Measurements from ENCODE around the gene ATXN1. TPM values are rescaled to one million over a fixed set of nuclear protein-coding genes. Genes with fewer than 3 reads are reported as not detected.

Gene ATXN1
- total RNA-seq, 1 donor from 2014 or later = 98.0 TPM

DNA sequence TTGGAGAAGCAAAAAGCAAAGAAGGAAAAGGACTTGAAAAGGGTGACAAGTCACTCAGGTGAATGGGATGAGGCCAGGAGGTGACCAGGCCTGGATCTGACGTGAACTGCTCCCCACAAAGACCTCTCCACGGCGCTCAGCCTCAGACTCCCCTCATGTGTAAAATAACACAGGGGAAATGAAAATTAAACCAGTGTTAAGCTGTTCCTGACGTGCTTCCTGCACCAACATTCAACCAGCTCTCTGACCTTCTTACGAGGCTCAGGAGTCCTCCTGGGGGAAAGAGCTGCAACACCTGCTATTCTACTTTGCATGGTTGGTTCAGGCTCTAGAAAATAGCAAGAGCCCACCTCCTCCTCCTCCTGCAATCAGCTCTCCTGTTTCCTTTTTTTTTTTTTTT lies 256.7 kb downstream of the ATXN1 start:
- DNase-seq (ENCODE audit: low spot score) = no peak

DNA sequence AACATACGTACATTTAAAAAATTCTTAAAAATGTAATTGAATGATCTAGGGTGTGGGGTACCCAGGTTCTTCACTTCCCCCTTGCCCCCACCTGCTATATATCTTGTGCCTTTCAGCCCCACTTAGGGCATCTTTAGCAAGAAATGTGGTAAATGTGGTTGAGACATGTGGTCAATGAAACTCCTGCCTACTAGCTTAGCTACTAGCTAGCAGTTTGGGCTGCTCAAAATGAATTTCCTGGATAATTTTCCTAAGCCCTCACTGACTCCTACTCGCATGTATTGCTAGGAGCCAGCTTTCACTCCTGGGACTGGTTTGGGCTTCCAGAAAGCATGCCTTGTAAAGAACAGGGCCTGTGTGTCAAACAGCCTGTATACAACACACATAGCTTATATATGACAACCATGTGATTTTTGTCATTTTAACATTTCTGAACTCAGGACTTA lies 257.3 kb downstream of the ATXN1 start:
- DNase-seq (ENCODE audit: low spot score) = no peak

GRCh38 chr6:16503241-16503775 lies 258.0 kb downstream of the ATXN1 start:
- DNase-seq (ENCODE audit: low spot score) = no peak

DNA sequence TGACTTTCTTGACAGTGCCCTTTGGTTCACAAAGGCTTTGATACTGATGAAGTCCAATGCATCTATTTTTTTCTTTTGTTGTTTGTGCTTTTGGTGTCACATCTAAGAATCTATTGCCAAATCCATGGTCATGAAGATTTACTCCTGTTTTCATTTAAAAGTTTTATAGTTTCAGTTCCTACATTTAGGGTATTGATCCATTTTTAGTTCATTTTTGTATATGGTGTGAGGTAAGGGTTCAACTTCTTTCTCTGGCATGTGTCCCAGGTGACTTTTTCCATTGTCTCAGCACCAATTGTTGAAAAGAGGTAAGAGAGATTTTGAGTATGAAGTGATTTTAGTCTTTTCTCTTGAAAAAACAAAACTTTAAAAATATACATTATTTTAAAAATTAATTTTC lies 262.3 kb downstream of the ATXN1 start:
- no peak for DNase-seq (ENCODE audit: low spot score)

DNA sequence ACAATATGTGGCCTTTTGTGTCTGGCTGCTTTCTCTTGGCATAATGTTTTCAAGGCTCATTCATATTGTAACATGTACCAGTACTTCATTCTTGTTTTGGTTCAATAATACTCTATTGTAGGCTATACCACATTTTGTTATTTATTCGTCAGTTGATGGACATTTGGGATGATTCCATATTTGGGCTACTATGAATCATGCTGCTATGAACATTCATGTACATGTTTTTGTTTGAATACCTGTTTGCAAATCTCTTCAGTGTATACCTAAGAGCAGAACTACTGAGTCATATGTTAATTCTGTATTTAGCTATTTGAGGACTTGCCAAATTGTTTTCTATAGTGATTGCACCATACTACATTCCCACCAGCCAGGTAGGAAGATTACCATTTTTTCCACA lies 263.0 kb downstream of the ATXN1 start:
- no peak for DNase-seq (ENCODE audit: low spot score)

DNA sequence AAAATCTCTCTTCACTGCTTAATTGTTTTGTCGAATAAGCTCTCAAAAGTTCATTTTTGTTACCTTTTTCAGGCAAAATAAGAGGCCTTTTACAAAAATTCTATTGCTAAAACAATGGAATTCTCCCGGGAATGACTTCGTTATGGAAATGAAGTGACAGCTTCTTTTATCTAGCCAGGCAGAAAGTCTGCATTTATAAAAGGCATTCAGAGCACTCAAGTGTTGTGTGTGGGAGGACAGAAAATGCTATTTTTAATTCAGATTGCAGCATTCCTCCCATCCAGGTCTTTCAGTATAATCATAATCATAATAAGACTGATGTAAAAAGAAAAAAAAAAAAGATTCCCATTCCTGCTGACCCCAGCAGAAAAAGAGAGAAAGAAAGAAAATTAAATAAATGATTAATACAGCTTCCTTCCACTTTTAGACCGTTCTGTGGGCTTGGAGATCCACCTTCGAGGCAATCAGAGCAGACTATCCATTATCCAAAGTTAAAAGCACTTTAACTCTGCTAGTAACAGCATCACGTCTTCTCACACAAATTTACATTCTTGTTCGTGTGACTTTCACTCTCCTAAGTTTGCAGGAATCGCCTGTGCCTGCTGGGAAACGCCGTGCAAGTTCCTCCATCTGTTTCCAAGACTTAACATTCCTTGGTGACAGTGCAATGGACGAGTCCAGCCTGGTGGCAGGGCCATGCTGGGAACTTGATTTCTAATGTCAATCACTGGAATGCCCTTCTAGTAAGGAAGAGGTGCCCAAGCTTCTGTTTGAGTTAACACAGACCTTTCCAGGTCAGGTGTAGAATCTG lies 264.1 kb downstream of the ATXN1 start:
- DNase-seq (ENCODE audit: low spot score) = peak; percentile 49

- DNase-seq (ENCODE audit: low spot score) = no peak
Measured at GRCh38 chr6:16496210-16496609, 265.1 kb downstream of the ATXN1 start.

DNA sequence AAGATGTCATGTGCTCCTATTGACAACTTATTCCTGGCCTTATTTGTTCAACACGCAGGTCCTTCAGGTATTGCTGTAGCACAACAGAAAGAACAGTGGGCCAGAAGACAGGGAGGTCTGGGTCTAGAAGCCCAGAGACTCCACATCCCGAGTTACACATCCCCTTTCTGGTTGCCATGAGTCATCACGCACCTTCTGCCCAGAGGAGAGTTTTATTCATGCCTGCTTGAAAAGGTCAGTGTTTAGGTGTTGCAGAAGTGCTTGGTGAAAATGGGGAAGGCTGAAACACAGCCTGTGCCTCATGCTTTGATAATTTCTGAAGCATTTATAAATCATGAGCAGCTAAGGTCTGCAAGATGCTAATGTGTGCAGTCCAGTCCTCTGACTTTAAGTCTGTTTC lies 266.5 kb downstream of the ATXN1 start:
- DNase-seq (ENCODE audit: low spot score) = no peak

DNA sequence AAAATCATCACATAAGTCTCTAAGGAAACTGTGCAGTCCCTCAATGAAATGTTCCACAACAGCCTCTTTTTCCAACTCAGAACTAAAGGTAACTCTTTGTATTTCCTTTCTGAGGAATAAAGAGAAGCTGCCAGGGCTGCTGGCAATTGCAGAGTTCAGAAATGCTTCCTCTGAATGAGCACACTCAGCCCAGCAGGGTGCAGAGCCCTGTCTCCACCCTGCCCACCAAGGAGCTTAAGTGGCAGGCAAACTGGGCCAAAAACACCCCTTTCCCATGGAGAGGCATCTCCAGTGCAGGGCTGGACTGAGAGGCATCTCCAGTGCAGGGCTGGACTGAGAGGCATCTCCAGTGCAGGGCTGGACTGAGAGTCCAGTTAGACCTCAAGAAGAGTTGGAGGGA lies 267.5 kb downstream of the ATXN1 start:
- no peak for DNase-seq (ENCODE audit: low spot score)

DNA sequence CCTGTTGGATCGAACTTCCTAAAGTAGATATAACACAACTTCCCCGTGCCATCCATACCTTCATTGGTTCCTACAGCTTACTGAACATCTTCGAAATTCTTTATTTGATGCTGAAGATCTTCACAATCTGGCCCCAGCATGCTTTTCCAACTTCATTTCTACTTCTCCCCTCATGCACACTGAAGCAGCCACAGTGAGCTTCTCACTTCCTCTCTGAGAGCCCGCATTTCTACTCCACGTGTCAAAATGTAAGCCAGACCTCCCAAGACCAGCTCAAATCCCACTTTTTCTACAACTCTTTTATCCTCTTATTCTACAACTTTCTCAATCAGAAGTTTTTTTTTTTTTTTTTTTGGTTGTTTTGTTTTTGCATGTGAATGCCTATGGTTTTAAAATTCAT lies 268.1 kb downstream of the ATXN1 start:
- no peak for DNase-seq (ENCODE audit: low spot score)

DNA sequence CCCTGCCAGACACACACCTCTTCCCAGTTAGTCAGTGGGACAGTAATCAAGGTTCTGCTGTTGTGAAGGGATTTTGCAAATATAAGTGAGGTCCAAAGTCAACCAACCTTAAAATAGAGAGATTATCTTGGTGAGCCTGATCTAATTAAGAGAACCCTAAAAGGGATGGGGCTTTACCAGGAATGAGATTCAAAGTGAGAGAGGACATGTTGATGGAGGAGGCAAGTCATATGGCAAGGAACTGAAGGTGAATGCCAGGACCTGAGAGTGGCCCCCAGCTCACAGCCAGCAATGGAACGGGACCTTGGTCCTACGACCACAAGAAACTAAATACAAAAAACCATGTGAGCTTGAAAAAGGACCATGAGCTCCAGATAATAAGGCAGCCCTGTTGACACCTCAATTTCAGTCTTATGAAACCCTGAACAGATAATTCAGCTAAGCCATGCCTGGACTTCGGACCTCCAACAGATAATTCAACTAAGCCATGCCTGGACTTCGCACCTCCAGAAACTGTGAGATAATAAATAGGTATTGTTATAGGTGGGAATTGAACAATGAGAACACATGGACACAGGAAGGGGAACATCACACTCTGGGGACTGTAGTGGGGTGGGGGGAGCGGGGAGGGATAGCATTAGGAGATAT lies 269.5 kb downstream of the ATXN1 start:
- no peak for DNase-seq (ENCODE audit: low spot score)

GRCh38 chr6:16490616-16491015 lies 270.6 kb downstream of the ATXN1 start:
- no peak for DNase-seq (ENCODE audit: low spot score)

DNA sequence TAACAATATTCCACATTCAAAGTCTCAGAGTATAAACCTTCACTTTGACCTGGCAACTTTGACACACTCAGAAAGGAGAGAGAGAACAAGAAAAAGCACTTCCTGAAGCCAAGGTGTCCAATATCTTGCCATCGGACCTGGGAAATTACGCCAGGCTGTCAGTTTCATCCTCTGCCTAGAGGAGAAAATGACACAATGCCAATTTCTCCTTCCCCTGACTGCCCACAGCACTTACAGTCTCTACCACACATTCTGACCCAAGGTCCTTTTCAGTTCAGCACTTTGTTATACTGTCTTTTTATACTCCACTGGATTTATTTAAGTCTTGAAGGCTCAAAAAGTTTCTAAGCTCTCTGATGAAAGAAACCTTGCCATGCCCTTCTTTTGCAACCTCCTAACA lies 272.4 kb downstream of the ATXN1 start:
- DNase-seq (ENCODE audit: low spot score) = peak; percentile 65

- DNase-seq (ENCODE audit: low spot score) = no peak
Measured at GRCh38 chr6:16487996-16488674, 273.1 kb downstream of the ATXN1 start.

DNA sequence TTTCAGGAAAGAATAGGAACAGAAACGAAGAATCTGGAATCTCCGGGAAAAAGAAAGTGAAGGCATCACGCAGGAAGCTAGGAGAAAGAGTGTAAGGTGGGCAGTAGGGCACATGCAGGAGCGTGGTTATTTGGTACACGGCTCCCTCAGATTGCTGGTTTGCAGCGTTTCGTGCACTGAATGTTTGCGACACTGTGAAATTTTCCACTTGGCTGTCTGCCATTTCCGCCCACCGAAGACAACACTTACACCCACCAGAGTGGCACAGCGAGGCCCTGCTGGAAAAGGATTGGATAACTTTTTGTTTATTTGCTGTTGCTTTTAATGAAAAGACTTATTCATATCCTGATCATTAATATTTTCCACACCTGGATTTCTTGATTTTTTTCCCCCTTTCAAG lies 274.6 kb downstream of the ATXN1 start:
- no peak for DNase-seq (ENCODE audit: low spot score)

DNA sequence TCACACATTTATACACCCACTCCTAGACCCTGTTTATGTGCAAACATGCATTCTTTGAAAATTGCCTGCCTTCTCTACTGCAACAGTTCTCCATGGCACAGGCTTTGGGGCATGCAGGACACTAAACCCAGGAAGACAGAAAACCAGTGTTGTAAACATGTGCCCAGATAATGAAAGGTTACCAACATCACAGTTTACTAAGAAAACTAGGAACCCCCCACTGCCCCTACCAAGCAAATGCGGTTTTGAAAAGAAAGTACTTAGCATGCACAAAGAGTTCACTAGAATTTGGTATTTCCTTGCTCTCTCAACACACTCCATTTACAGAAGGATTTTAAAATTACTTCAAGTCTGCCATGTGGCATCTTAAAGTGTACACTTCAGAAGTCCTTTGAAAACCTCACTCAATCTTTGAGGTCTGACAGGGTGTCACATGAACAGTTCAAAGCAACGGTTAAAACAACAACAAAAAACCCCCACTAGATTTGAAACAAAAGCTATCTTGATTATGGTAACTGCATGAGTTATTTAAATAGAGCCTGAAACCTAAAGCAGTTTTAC lies 277.9 kb downstream of the ATXN1 start:
- no peak for DNase-seq (ENCODE audit: low spot score)

GRCh38 chr6:16482702-16483314 lies 278.5 kb downstream of the ATXN1 start:
- DNase-seq (ENCODE audit: low spot score) = no peak

DNA sequence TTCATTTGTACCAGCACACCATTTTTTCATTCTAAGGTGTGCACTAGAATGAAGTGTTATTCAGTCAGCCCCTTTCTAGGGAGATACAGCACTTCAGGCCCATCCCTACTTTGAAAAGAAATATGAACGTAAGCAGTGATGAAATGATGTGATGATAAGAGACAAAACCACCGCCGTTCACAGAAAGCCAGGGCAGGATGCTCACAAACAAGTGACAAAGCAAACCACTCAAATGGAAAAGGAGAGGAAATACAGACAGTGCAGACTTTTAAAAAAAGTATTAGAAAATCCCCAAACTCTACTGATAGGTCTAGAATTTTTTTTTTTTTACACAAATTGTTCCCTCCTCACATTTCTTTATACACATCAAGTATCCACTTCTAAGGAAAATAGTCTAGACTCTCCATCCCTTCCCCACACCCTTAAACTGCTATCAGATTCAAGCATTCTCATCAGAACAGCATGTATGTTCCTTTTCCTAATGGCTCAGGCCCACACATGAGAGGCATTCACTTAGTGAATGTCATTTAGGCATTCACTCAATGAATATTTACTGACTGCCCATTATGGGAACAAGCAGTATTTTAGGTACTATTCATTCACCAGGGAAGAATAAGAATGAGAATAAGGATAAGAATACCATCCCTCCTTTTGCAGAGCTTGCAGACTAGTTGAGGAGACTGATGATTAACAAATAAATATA lies 279.4 kb downstream of the ATXN1 start:
- no peak for DNase-seq (ENCODE audit: low spot score)

DNA sequence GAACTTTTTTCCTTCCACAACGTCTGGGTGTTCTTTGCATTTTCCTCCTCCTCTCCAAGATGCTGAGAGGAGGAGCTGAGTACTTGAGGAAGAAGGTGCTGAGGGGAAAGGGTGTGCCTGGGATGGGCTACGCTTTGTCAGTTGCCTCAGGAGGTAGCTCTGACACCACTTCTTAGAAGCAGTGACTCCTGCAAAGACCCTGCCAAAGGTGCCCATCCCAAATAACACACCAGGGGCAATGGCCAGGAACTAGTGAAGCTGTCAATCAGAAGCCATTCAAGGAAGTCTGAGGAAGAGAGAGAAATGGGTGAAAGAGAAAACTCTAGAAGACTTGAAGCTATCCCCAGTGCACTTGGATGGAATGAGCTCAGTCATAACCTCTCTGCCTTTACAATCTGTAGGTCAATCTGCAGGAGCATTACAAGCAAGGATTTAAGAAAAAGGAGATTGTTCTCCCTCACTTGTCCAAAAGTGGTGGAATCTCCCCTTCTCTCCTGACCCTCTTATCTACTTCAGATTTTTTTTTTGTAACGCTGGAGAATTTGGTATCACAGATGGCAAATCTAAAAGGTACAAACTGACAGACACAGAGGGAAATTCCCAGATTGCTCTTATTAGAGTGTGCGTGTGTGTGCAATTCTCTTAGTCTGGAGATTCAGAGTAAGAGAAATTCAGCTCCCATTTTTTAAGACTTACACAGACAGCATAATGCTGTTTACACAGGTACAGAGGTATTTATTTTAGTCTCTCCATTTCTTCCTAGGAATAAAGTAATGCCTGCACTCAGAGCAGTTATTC lies 280.3 kb downstream of the ATXN1 start:
- no peak for DNase-seq (ENCODE audit: low spot score)

Data from umbilical cord (tissue), 2 donors.